Neural progenitor cell (in vitro differentiated cells): ENCODE data around the gene ADCY3. TPM values are rescaled to one million over a fixed set of nuclear protein-coding genes. Genes with fewer than 3 reads are reported as not detected.

Source experiments
- DNase-seq: peaks from one replicate; pipeline ENCODE4 v3.0.0-alpha.2; 2016; ENCODE audit warnings: low spot score
- H2AFZ ChIP-seq: fragments of 200-600 bp; sonication (generic); replicated peaks from 2 replicates; pipeline ENCODE4 v1.6.1; 2016; ENCODE audit warnings: antibody characterized with exemption
- H3F3A ChIP-seq: fragments of 200-600 bp; sonication (generic); 2 replicates; pipeline ENCODE4 v1.6.1; 2016; ENCODE audit warnings: antibody characterized with exemption, low read depth
- H3K27ac ChIP-seq: fragments of 200-600 bp; sonication (generic); 2 replicates; pipeline ENCODE4 v1.5.1; 2016; ENCODE audit warnings: mild to moderate bottlenecking
- H3K27me3 ChIP-seq: fragments of 200-600 bp; sonication (generic); 2 replicates; pipeline ENCODE4 v1.6.1; 2016; ENCODE audit warnings: mild to moderate bottlenecking, moderate library complexity
- H3K36me3 ChIP-seq: fragments of 200-600 bp; sonication (generic); 2 replicates; pipeline ENCODE4 v1.5.1; 2016
- H3K4me1 ChIP-seq: fragments of 200-600 bp; sonication (generic); 2 replicates; pipeline ENCODE4 v1.6.1; 2016; ENCODE audit warnings: mixed run types
- H3K4me2 ChIP-seq: fragments of 200-600 bp; sonication (generic); 2 replicates; pipeline ENCODE4 v1.6.1; 2016
- H3K4me3 ChIP-seq: fragments of 200-600 bp; sonication (generic); 2 replicates; pipeline ENCODE4 v1.5.1; 2016
- H3K79me2 ChIP-seq: fragments of 200-600 bp; sonication (generic); 2 replicates; pipeline ENCODE4 v1.6.1; 2016; ENCODE audit warnings: low read depth
- H3K9ac ChIP-seq: fragments of 200-600 bp; sonication (generic); 2 replicates; pipeline ENCODE4 v1.6.1; 2016
- H3K9me3 ChIP-seq: fragments of 200-600 bp; sonication (generic); 2 replicates; pipeline ENCODE4 v1.5.1; 2016; ENCODE audit warnings: low read depth
- H4K20me1 ChIP-seq: fragments of 200-600 bp; sonication (generic); 2 replicates; pipeline ENCODE4 v1.6.1; 2016; ENCODE audit warnings: low read depth
- H3K27ac Mint-ChIP-seq: 3 replicates; pipeline ENCODE4 v1.8.0; 2021; ENCODE audit warnings: mixed read lengths
- H3K27me3 Mint-ChIP-seq: 2 replicates; pipeline ENCODE4 v1.8.0; 2022; ENCODE audit warnings: low read depth, mild to moderate bottlenecking, inconsistent platforms, moderate library complexity, mixed read lengths; ENCODE audit not compliant: insufficient read depth
- H3K36me3 Mint-ChIP-seq: 3 replicates; pipeline ENCODE4 v1.8.0; 2021; ENCODE audit warnings: mixed read lengths
- H3K4me1 Mint-ChIP-seq: 3 replicates; pipeline ENCODE4 v1.8.0; 2021; ENCODE audit warnings: mixed read lengths
- H3K4me3 Mint-ChIP-seq: 3 replicates; pipeline ENCODE4 v1.8.0; 2021; ENCODE audit warnings: mild to moderate bottlenecking, moderate library complexity, mixed read lengths
- H3K9me3 Mint-ChIP-seq: 3 replicates; pipeline ENCODE4 v1.8.0; 2020; ENCODE audit warnings: mixed read lengths
- EZH2 ChIP-seq: fragments of 200-600 bp; sonication (generic); IDR thresholded peaks from 2 replicates; pipeline ENCODE4 v1.6.1; 2017; ENCODE audit warnings: antibody characterized with exemption, mild to moderate bottlenecking, moderate library complexity
- EZH2phosphoT487 ChIP-seq: fragments of 200-600 bp; sonication (generic); IDR thresholded peaks from 2 replicates; pipeline ENCODE4 v1.6.1; 2017; ENCODE audit warnings: antibody characterized with exemption
- total RNA-seq: library from RNA; depleted of rRNA; stranded (reverse); fragments of >200 nt; gene quantifications from 2 replicates; pipeline ENCODE4 v1.2.3, GENCODE V29; 2015; ENCODE audit warnings: low replicate concordance
- TF ChIP-seq, protein P1 (sequence below): fragments of 200-600 bp; sonication (generic); IDR thresholded peaks from 2 replicates; pipeline ENCODE4 v1.5.1; 2017; ENCODE audit warnings: antibody characterized with exemption, mild to moderate bottlenecking

The ADCY3 gene
- total RNA-seq, 1 donor from 2014 or later: 25.3 TPM

DNA sequence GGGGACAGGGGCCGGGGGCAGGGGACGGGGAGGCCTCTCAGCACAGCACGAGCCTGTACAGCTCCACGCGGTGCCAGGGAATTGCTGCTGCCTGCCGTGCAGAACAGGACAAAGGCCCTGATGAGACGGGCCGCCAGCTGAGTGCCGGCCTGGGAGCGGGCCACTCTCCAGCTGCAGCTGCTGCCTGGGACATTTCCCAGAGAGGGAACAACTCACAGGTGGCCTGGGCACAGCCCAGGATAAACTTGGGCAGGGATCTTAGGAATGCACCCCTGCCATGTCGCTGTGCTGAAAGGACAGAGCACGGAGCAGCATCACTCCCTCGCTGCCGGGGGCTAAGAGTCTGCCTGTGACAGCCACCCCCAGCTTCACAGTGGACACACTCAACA is 88.0 kb downstream of the ADCY3 start:
- H3K9me3 ChIP-seq: no peaks in the 10 kb centered on the region
- peaks cover 28% of the 10 kb centered on the region for H3F3A ChIP-seq
- H3K4me2 ChIP-seq: peak overlapping the region; percentile 25
- no peak overlapping the region for H3K4me3 ChIP-seq
- no peak overlapping the region for H3K9ac ChIP-seq
- H2AFZ ChIP-seq: no peak overlapping the region
- no peaks in the 10 kb centered on the region for H3K27me3 ChIP-seq
- H3K4me3 Mint-ChIP-seq: peak overlapping the region; percentile 8
- H4K20me1 ChIP-seq: peaks cover 9% of the 10 kb centered on the region
- peaks cover 18% of the 10 kb centered on the region for H3K27me3 Mint-ChIP-seq
- H3K27ac ChIP-seq: peak overlapping the region; percentile 56
- H3K9me3 Mint-ChIP-seq: no peaks in the 10 kb centered on the region
- TF ChIP-seq EZH2phosphoT487 (no peak), EZH2 (no peak)
- TF ChIP-seq, protein P1, sequence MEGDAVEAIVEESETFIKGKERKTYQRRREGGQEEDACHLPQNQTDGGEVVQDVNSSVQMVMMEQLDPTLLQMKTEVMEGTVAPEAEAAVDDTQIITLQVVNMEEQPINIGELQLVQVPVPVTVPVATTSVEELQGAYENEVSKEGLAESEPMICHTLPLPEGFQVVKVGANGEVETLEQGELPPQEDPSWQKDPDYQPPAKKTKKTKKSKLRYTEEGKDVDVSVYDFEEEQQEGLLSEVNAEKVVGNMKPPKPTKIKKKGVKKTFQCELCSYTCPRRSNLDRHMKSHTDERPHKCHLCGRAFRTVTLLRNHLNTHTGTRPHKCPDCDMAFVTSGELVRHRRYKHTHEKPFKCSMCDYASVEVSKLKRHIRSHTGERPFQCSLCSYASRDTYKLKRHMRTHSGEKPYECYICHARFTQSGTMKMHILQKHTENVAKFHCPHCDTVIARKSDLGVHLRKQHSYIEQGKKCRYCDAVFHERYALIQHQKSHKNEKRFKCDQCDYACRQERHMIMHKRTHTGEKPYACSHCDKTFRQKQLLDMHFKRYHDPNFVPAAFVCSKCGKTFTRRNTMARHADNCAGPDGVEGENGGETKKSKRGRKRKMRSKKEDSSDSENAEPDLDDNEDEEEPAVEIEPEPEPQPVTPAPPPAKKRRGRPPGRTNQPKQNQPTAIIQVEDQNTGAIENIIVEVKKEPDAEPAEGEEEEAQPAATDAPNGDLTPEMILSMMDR: no peak
- DNase-seq: peak; percentile 78
- no peaks in the 10 kb centered on the region for H3K36me3 ChIP-seq
- peaks cover 32% of the 10 kb centered on the region for H3K36me3 Mint-ChIP-seq
- peaks cover 23% of the 10 kb centered on the region for H3K4me1 ChIP-seq
- H3K79me2 ChIP-seq: no peaks in the 10 kb centered on the region
- peak overlapping the region; percentile 64 for H3K27ac Mint-ChIP-seq
- peaks cover 36% of the 10 kb centered on the region for H3K4me1 Mint-ChIP-seq

DNA sequence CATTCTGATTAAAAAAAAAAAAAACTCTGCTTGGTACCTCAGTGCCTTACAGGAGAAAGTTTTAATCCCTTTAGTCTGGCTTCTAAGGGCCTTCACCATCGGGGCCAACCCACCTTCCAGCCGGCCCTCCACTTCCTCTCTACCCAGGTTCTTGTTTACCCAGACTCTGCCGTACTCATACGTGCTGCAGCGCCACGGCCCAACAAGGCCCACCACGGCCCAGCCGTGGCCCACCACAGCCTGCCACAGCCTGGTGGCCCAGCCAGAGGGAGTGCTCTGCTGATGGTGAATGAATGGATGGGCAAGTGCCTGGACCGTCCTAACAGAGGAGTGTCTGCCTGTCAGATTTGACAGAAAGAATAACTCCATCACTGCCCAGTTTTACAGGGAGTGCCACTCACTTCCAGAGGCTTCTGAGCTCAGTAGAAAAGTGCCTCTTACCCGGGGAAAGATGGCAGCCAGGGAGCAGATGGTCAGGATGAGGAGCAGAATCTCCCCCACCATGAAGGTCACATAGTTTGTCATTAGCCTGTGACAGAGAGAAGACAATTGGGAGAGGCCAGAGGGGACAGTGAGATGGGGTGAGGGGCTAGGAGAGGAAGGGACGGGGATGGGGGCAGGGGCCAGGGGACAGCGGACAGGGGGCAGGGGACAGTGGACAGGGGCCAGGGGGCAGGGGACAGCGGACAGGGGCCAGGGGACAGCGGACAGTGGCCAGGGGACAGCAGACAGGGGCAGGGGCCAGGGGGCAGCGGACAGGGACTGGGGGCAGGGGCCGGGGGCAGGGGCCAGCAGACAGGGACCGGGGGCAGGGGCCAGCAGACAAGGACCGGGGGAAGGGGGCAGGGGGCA is 88.6 kb downstream of the ADCY3 start:
- Histone ChIP-seq H3K27ac (no peak overlapping the region), H3K4me3 (no peak overlapping the region), H3K36me3 (no peaks in the 10 kb centered on the region), H3K79me2 (no peaks in the 10 kb centered on the region), H3K9ac (no peak overlapping the region), H2AFZ (no peak overlapping the region), H3K9me3 (no peaks in the 10 kb centered on the region), H3K4me2 (no peak overlapping the region), H3F3A (peaks cover 33% of the 10 kb centered on the region), H3K27me3 (no peaks in the 10 kb centered on the region), H4K20me1 (peaks cover 9% of the 10 kb centered on the region), H3K4me1 (peaks cover 23% of the 10 kb centered on the region)
- TF ChIP-seq EZH2phosphoT487: no peak
- no peak for TF ChIP-seq EZH2
- TF ChIP-seq, protein P1: no peak
- no peaks in the 10 kb centered on the region for H3K9me3 Mint-ChIP-seq
- no peak for DNase-seq
- peaks cover 36% of the 10 kb centered on the region for H3K4me1 Mint-ChIP-seq
- peaks cover 30% of the 10 kb centered on the region for H3K36me3 Mint-ChIP-seq
- peak overlapping the region; percentile 57 for H3K27ac Mint-ChIP-seq
- H3K27me3 Mint-ChIP-seq: peaks cover 18% of the 10 kb centered on the region
- no peak overlapping the region for H3K4me3 Mint-ChIP-seq

DNA sequence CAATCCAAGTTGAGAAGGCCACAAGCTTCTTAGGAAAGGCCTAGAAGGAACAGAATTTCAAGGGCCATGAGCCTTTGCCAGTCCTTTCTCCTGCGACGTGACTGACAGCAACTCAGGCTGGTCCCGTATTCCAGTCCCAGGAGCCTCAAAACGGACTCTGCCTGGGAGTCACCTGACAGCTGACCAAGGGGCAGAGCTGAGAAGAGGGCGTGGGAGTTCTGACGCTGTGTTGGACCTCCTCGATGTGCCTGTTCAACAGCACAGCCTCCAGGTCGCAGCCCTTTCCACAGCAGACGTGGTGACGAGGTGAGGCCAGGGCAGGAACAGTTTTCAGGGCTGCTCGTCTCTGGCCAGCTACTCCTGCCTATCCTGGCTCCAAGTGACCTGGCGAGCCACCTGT is 89.3 kb downstream of the ADCY3 start:
- no peaks in the 10 kb centered on the region for H3K9me3 ChIP-seq
- Mint-ChIP-seq H3K27me3 (peaks cover 19% of the 10 kb centered on the region), H3K4me3 (no peak overlapping the region), H3K36me3 (peaks cover 23% of the 10 kb centered on the region), H3K27ac (no peak overlapping the region), H3K9me3 (no peaks in the 10 kb centered on the region), H3K4me1 (peaks cover 36% of the 10 kb centered on the region)
- DNase-seq: no peak
- no peak overlapping the region for H3K27ac ChIP-seq
- no peaks in the 10 kb centered on the region for H3K79me2 ChIP-seq
- H4K20me1 ChIP-seq: peaks cover 9% of the 10 kb centered on the region
- H2AFZ ChIP-seq: no peak overlapping the region
- peaks cover 33% of the 10 kb centered on the region for H3F3A ChIP-seq
- no peak overlapping the region for H3K4me3 ChIP-seq
- TF ChIP-seq, protein P1: no peak
- TF ChIP-seq EZH2 (no peak), EZH2phosphoT487 (no peak)
- H3K36me3 ChIP-seq: no peaks in the 10 kb centered on the region
- no peak overlapping the region for H3K9ac ChIP-seq
- no peaks in the 10 kb centered on the region for H3K27me3 ChIP-seq
- H3K4me1 ChIP-seq: peaks cover 23% of the 10 kb centered on the region
- no peak overlapping the region for H3K4me2 ChIP-seq
